Loucy (cell line): ENCODE measurements around the gene ZNF256.
A peak's percentile ranks its signal among the peaks of the same experiment; 100 is the strongest.

Source experiments
- H2AFZ ChIP-seq: fragments of 200-600 bp; sonication (generic); 2 replicates; pipeline ENCODE4 v1.6.0; 2016; ENCODE audit warnings: antibody characterized with exemption, mild to moderate bottlenecking, low read length, moderate library complexity
- H3F3A ChIP-seq: fragments of 200-600 bp; 2 replicates; pipeline ENCODE4 v1.6.0; 2016; ENCODE audit warnings: antibody characterized with exemption, low read depth, mild to moderate bottlenecking
- H3K27me3 ChIP-seq: fragments of 200-600 bp; sonication (generic); 2 replicates; pipeline ENCODE4 v1.6.1; 2014; ENCODE audit warnings: low read length, mild to moderate bottlenecking; ENCODE audit not compliant: insufficient read depth, poor library complexity, severe bottlenecking
- H3K36me3 ChIP-seq: fragments of 200-600 bp; sonication (generic); 2 replicates; pipeline ENCODE4 v1.6.1; 2016; ENCODE audit warnings: low read length; ENCODE audit not compliant: insufficient read depth
- H3K4me1 ChIP-seq: fragments of 200-600 bp; sonication (generic); 2 replicates; pipeline ENCODE4 v1.5.1; 2014; ENCODE audit warnings: low read length, mild to moderate bottlenecking; ENCODE audit not compliant: insufficient read depth, poor library complexity, severe bottlenecking
- H3K4me2 ChIP-seq: fragments of 200-600 bp; sonication (generic); 2 replicates; pipeline ENCODE4 v1.6.0; 2014; ENCODE audit warnings: antibody characterized with exemption, low read length, low read depth, mild to moderate bottlenecking; ENCODE audit not compliant: poor library complexity, severe bottlenecking
- H3K4me3 ChIP-seq: fragments of 200-600 bp; sonication (generic); 2 replicates; pipeline ENCODE4 v1.5.1; 2014; ENCODE audit warnings: low read length, mild to moderate bottlenecking, mixed read lengths; ENCODE audit not compliant: poor library complexity, severe bottlenecking
- H3K79me2 ChIP-seq: fragments of 200-600 bp; sonication (generic); 2 replicates; pipeline ENCODE4 v1.6.1; 2014; ENCODE audit warnings: low read length; ENCODE audit not compliant: insufficient read depth
- H3K9ac ChIP-seq: fragments of 200-600 bp; sonication (generic); 2 replicates; pipeline ENCODE4 v1.6.0; 2014; ENCODE audit warnings: mild to moderate bottlenecking, low read depth, low read length, moderate library complexity; ENCODE audit not compliant: poor library complexity, severe bottlenecking
- H3K9me2 ChIP-seq: fragments of 200-600 bp; sonication (generic); replicated peaks from 2 replicates; pipeline ENCODE4 v1.6.1; 2016; ENCODE audit warnings: low read depth, low read length, mixed read lengths
- H3K9me3 ChIP-seq: fragments of 200-600 bp; sonication (generic); 2 replicates; pipeline ENCODE4 v1.6.1; 2014; ENCODE audit warnings: mild to moderate bottlenecking, antibody characterized with exemption, low read length, low read depth; ENCODE audit not compliant: insufficient read depth
- H4K20me1 ChIP-seq: fragments of 200-600 bp; sonication (generic); 2 replicates; pipeline ENCODE4 v1.6.0; 2014; ENCODE audit warnings: antibody characterized with exemption, low read length, mild to moderate bottlenecking; ENCODE audit not compliant: insufficient read depth, poor library complexity, severe bottlenecking
- EZH2phosphoT487 ChIP-seq: fragments of 200-600 bp; IDR thresholded peaks from 2 replicates; pipeline ENCODE4 v1.6.1; 2018; ENCODE audit warnings: antibody characterized with exemption, mild to moderate bottlenecking, moderate library complexity, borderline replicate concordance
- TF ChIP-seq, protein P1 (sequence below): fragments of 200-600 bp; sonication (generic); conservative IDR thresholded peaks from 2 replicates; pipeline ENCODE4 v1.5.1; 2014; ENCODE audit warnings: mild to moderate bottlenecking, antibody characterized with exemption, low read length

Gene ZNF256

DNA sequence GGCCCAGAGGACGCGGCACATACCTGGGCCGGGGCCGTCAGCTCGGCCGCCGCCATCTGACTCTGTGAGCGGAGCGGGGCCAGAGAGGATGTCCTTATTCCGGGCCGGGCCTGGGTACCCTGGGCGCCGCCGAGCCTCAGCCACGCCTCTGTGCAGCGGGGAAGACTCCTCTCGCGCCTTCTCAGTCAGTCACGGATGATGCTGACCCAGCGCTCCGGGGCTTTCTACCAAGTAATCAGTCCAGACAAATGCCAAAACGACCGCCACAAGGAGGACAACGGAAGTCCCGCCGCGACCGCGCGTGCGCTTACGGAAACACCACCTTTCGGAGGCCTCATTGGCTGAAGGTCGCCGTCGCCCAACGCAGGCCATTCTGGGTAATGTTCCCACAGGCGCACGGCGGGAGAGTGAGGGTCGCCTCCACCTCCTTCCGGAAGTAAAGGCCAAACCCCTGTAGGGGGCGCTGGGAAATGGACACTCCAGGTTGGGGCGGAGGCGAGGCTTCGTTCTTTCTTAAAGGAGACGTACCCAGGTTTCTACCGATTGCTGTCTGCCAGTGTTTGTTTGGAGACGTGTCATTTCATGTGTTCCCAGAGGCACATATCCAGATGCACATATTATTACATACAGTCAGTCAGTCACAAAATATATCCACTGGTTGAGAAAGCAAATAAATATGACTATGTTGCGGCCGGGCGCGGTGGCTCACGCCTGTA is at the start of gene ZNF256:
Gene ZNF256 (minus strand): TSS at position 288 of the 716 bp plus-strand sequence. CDS start 232 bp downstream, at position 56.
- Histone ChIP-seq H3F3A (no peaks in the 10 kb centered on the region), H4K20me1 (peaks cover 29% of the 10 kb centered on the region), H3K27me3 (peaks cover 5% of the 10 kb centered on the region), H3K36me3 (peaks cover 16% of the 10 kb centered on the region; the same call in 1 of the 2 replicates), H3K9me3 (no peaks in the 10 kb centered on the region; the same call in 1 of the 2 replicates), H3K9me2 (no peaks in the 10 kb centered on the region), H3K4me1 (peaks cover 17% of the 10 kb centered on the region), H2AFZ (peak within 1 kb of the TSS; percentile 96), H3K9ac (peak within 1 kb of the TSS; percentile 97), H3K4me2 (peak within 1 kb of the TSS; percentile 98), H3K4me3 (peak within 1 kb of the TSS; percentile 100), H3K79me2 (peaks cover 49% of the 10 kb centered on the region)
- TF ChIP-seq, protein P1, sequence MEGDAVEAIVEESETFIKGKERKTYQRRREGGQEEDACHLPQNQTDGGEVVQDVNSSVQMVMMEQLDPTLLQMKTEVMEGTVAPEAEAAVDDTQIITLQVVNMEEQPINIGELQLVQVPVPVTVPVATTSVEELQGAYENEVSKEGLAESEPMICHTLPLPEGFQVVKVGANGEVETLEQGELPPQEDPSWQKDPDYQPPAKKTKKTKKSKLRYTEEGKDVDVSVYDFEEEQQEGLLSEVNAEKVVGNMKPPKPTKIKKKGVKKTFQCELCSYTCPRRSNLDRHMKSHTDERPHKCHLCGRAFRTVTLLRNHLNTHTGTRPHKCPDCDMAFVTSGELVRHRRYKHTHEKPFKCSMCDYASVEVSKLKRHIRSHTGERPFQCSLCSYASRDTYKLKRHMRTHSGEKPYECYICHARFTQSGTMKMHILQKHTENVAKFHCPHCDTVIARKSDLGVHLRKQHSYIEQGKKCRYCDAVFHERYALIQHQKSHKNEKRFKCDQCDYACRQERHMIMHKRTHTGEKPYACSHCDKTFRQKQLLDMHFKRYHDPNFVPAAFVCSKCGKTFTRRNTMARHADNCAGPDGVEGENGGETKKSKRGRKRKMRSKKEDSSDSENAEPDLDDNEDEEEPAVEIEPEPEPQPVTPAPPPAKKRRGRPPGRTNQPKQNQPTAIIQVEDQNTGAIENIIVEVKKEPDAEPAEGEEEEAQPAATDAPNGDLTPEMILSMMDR, result peak; percentile 65
- TF ChIP-seq EZH2phosphoT487, result no peak

DNA sequence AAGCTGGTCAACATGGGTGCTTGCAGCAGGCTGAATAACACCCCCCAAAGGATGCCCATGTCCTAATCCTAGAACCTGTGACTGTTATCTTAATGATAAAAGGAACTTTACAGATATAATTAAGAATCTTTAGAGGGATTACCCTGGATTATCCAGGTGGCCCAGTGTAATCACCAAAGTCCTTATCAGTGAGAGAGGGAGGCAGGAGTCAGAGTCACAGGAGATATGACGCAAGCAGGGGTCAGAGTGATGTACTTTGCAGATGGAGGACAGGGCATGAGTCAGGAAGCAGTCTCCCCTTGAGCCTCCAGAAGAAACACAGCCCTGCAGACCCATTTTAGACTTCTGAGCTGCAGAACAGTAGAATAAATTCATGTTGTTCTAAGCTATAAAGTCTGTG is 45.3 kb upstream of the ZNF256 start:
- no peaks in the 10 kb centered on the region for H3F3A ChIP-seq
- no peak overlapping the region for H2AFZ ChIP-seq
- no peaks in the 10 kb centered on the region for H3K9me2 ChIP-seq
- no peaks in the 10 kb centered on the region for H3K79me2 ChIP-seq
- H4K20me1 ChIP-seq, result no peaks in the 10 kb centered on the region
- H3K4me2 ChIP-seq, result no peak overlapping the region
- H3K9me3 ChIP-seq, result peaks cover 11% of the 10 kb centered on the region; the same call in 1 of the 2 replicates
- no peak overlapping the region for H3K4me3 ChIP-seq
- no peak for TF ChIP-seq EZH2phosphoT487
- TF ChIP-seq, protein P1, result no peak
- H3K9ac ChIP-seq, result no peak overlapping the region
- peaks cover 14% of the 10 kb centered on the region; the same call in 1 of the 2 replicates for H3K36me3 ChIP-seq
- H3K4me1 ChIP-seq, result no peaks in the 10 kb centered on the region
- H3K27me3 ChIP-seq, result no peaks in the 10 kb centered on the region

DNA sequence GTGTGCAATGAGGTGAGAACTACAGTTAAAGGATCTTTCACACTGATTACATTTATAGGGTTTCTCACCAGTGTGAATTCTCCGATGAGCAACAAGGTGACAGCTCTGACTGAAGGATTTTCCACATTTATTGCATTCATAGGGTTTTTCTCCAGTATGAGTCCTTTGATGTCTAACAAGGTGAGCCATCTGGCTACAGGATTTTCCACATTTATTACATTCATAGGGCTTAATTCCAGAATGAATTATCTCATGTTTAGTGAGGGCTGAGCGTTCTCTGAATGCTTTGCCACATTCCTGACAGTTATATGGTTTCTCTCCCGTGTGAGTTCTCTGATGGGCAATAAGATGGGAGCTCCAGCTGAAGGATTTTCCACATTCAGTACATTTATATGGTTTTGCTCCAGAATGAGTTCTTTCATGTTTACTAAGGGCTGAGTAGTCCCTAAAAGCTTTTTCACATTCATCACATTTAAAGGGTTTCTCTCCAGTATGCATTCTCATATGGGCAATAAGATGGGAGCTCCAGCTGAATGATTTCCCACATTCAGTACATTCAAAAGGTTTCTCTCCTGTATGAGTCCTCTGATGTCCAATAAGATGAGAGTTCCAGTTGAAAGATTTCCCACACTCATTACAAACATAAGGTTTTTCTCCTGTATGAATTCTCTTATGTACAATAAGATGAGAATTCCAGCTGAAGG is 31.2 kb upstream of the ZNF256 start:
- Histone ChIP-seq H3K4me3 (no peak overlapping the region), H3K9me2 (no peaks in the 10 kb centered on the region), H3K79me2 (no peaks in the 10 kb centered on the region)

More for the DNA sequence above, 31.2 kb upstream of the ZNF256 start:
- no peak overlapping the region for H3K9ac ChIP-seq
- H3K9me3 ChIP-seq, result peaks cover 77% of the 10 kb centered on the region
- H3K36me3 ChIP-seq, result peaks cover 56% of the 10 kb centered on the region
- TF ChIP-seq, protein P1, result no peak
- TF ChIP-seq EZH2phosphoT487, result no peak
- H4K20me1 ChIP-seq, result no peaks in the 10 kb centered on the region
- no peak overlapping the region for H3K4me2 ChIP-seq
- no peaks in the 10 kb centered on the region for H3F3A ChIP-seq
- no peaks in the 10 kb centered on the region for H3K27me3 ChIP-seq
- H2AFZ ChIP-seq, result no peak overlapping the region
- no peaks in the 10 kb centered on the region for H3K4me1 ChIP-seq
